IPS DF 4.7 (cell line): ENCODE data around the gene AP2B1.
"Not testable (repeated sequence)": the region's sequence is repeated elsewhere in the genome, so short reads cannot be mapped to it uniquely, and the experiment has no call there.

Experiments used
- DNase-seq: peaks from one replicate; pipeline ENCODE4 v3.0.0-alpha.2; 2013; ENCODE audit warnings: low spot score; ENCODE audit errors: extremely low read depth

Gene AP2B1

DNA sequence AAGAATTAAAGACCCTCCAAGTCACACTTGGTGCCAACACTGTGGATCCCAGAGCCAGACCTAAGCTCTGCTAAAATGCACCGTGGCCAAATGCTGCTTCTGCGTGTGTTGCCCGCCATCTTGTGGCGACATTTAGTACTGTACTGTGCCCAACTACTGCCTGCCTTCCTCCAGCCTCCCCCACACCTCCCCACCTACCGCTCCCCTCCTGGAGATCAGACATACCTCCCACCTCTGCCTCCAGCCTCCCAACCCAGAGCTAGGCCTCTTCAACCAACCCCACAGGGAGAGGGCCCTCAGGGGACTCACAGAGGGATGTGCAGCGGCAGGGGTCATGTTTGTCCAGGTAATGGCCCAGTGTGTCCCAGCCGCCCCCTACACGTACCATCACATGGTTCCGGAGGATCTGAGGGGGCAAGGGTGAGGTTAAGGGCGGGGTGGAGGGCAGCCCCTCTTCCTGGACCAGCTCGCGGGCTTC is 160.5 kb downstream of the AP2B1 start:
- DNase-seq, result no peak

DNA sequence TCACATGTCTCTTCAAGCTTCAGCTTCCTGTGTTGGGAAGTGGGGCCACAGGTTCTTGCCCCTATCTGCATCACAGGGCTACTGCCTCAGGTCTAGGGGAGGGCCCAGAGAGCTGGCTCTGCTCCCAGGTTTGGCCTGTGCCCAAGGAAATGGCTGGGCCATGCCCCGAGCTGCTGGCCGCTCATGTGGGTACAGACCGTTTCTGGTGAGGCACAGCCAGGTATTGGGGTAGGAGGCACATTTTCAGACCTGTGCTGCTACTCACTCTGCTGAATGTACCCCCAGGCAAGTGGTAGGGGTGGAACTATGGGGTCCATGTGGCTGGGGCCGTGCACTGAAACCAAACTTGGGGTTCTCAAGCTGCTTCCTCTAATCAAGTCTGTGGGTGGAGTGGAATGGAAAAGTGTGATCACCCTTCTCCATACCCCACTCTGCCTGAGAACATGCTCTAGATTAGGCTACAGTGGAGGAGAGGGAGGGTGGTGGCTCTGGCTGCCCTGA is 161.3 kb downstream of the AP2B1 start:
- no peak for DNase-seq

DNA sequence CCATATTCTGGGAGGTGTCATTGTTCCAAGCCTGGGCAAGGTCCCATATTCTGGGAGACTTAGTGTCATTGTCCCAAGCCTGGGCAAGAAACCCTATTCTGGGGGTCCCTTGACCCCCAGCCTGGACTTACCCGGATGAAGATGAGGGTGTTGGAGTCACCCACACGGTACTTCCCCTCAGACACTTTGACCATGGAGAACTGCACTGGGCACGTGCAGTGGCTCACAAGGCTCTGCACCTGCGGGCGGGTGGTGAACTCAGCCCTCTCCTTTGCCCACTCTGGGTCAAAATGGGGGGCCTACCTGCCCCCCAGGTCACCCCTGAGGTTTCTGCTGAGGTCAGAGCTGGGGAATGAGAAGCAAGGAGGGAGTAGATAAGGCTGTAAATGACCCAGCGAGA is 161.9 kb downstream of the AP2B1 start:
- no peak for DNase-seq

DNA sequence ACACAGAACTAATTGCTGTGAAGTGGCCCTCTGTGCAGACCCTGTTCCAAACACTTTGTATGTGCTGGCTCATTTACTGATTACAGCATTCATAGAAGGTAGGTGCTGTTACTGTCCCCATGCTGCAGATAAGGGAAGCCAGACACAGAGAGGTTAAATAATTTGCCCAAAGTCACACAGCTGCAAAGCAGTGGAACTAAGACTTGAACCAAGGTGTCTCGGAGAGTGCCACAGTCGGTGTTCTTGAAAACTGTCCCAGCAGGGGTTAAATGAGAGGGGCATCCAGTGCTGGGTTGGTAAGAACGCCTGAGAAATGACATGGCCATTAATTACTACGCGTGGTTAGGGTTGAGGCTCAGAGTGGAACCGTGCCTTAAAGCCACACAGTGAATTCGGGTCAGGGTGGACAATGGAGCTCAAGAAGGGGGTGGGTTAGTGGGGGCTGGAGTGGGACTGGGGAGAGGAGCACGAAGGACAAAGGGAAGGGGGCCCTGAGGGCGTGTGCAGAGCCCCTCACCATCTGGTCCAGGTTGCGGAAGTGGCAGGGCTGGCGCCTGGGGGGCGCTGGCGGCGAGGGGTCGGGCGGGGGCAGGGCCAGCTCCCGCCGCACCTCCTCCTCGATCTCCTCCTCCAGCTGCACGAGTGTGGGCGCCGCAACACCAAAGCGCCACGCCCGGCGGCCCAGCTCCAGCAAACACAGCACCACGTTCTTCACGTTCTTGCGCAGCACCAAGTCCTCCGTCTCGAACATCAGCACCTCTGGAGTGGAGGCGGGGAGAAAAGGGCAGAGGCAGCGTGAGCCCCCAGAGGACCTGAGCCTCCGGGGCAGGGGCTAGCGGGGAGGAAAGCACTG is 162.7 kb downstream of the AP2B1 start:
- no peak for DNase-seq

DNA sequence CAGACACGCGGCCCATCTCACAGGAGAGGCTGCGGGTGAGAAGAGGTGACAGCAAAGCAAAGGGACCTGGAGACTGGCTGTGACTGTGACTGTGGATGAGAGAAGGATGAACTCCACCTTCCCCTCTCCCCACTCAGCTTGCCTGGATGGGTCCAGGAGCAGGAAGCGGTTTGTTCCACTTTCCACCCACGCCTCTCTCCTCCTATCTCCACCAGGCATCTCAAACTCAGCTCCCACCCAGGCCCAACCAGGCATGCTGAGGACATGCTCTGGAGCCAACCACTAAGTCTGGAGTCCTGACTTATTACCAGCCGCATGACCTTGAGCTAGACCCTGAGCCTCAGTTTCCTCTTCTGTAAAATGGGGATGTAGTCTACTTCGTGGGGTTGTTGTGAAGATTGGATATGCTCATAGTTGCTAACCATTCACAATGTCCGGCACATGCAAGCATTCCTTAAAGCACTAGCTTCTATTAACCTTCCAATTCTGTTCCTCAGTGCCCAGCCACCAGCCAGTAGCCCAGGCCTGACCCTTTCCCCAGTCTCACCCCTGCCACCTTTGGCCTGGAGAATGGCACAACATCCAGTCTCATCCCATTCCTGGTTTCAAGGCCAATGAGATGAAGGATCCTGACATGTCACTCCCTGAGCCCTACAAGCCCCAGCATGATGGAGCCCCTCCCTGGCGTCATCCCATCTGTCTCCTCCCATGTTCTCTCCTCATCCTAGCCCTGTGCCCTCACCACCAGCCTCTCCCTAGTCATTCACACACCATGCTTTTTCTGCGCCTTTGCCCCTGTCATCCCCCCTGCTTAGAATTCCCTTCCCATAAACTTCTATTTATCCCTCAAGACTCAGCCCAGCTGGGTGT is 163.6 kb downstream of the AP2B1 start:
- no peak for DNase-seq

DNA sequence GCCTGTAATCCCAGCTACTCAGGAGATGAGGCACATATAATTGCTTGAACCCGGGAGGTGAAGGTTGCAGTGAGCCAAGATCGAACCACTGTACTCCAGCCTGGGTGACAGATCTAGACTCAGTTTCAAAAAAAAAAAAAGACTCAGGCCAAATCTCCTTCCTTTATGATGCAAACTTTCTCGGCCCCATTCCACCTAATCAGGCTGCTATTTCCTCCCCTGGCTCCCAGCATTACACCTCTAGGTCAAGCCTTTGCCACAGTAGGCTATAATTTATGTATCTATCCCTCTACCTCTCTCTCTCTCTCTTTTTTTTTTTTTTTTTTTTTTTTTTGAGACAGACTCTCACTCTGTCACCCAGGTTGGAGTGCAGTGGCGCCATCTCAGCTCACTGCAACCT is 164.4 kb downstream of the AP2B1 start:
- DNase-seq, result not testable (repeated sequence)

DNA sequence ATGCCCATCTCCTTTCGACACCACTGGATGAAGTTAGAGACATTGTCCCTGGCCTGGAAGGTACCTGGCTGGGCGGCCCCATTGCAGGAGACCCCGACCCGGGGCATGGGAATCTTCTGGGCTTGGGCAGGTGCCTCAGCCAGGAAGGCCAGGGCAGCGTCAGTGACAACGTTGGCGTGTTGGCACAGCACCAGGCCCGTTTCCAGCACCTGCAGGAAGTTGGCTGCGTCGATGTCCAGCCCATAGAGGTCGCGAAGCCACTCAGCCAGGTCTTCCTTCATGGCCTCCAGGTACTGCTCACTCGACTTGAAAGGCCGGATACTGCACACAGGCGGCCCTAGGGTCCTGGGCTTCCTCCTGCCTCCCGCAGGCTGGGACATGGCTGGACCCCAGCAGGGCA is 165.3 kb downstream of the AP2B1 start:
- no peak for DNase-seq

DNA sequence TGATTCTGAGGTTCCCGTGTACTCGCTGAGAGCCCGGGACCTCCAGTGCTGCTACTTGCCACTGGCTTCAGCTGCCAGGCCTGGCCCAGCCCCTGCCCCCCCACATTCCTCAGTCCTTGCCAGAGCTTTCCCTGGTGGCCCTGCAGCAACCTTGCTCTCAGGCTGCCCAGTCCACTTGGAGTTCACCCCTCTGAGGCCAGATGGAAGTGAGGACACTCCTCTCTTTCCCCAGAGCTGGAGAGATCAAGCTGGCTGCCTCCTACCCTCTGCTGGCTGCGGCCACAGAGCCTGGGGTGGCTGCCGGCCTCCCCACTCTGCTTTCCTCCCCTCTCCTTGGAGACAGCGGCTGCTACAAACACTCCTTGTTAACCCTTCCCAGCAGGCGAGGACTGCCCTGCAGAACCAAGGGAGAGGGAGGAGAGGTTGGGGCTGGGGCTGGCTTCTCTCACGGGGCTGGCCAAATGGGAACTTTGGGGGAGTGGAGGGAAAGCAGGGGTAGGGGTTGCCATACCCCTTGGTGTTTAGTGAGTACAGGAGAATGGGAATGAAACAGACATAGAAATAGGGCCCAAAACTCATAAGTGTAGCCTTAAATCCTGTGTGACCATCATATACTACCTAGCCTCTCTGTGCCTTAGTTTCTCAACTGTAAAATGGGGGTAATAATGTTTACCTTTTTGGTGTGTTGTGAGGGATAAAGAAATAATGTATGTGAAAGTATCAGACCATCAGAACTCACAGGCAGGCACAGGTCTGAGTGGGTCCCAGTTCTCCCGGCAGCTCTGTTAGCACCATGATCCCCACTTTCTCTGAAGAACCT is 166.0 kb downstream of the AP2B1 start, which contains the start of gene GAS2L2:
Gene GAS2L2, minus strand, starts transcription at position 295 of the 820 bp plus-strand sequence. CDS start 389 bp downstream, outside the sequence.
- no peak for DNase-seq

DNA sequence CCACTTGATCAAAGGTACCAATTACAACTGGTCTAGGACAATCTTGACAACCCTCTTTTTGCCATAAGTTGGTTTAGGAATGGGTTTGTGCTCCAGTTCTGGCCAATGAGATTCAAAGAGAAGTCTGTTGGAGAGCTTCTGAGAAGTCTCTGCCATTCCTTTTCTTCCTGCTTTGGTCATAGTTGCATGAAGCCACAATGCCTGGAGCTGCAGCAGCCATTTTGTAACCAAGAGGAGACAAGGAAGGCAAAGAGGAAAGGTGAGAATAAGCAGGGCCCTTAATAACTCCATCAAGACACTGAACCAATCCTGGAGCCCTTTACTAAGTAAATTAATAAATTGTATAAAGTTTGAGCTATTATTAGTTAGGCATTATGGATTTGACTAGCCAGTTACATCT is 170.1 kb downstream of the AP2B1 start:
- no peak for DNase-seq

DNA sequence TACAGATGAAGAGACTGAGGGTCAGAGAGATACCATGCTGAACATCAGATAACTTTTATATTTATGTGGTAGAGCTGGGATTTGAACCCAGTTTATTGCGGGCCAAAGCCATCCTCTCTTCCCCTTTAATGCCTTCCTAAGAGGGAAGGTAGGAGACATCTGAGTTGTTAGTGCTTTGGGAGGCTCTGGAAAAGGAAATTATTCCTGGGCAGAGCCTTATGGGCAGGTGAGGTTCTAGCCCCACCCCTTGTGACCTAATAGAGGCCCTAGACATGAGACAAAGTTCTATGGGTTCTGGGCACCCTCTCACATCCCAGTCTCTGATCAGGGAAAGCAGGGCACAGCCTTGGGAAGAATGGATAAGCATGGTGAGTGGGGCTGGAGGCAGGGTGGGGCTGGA is 173.5 kb downstream of the AP2B1 start, which contains the start of gene C17orf50:
Gene C17orf50, plus strand, starts transcription at position 301 of the 400 bp plus-strand sequence. Its CDS starts 55 bp downstream, at position 356.
- no peak for DNase-seq

DNA sequence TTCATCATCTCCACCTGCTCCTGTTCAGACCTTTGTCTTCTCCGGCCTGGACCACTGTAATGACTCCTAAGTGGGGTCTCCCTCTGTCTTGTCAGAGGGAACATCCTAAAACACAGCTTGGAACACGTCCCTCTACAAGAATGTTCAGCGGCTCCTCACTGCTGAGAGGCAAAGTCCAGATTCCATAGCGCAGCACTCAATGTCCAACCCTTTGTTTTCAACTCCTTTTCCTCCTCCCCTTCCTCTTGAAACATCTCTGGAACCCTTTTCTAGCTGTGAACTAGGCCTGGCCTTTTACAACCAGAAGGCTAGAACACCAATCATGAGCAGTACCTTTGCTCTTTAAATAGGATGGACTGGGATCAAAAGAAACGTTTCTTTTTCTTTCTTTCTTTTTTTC is 174.5 kb downstream of the AP2B1 start:
- DNase-seq, result no peak

DNA sequence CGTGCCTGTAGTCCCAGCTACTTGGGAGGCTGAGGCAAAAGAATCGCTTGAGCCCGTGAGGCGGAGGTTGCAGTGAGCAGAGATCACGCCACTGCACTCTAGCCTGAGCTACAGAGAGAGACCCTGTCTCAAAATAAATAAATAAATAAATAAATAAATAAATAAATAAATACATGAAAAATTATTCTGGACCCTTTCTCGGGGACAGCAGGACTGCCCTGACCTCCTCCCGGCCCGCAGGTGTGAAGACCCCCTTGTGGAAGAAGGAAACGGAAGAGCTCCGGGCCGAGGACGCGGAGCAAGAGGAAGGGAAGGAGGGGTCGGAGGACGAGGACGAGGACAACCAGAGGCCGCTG is 176.6 kb downstream of the AP2B1 start:
- DNase-seq, result no peak

DNA sequence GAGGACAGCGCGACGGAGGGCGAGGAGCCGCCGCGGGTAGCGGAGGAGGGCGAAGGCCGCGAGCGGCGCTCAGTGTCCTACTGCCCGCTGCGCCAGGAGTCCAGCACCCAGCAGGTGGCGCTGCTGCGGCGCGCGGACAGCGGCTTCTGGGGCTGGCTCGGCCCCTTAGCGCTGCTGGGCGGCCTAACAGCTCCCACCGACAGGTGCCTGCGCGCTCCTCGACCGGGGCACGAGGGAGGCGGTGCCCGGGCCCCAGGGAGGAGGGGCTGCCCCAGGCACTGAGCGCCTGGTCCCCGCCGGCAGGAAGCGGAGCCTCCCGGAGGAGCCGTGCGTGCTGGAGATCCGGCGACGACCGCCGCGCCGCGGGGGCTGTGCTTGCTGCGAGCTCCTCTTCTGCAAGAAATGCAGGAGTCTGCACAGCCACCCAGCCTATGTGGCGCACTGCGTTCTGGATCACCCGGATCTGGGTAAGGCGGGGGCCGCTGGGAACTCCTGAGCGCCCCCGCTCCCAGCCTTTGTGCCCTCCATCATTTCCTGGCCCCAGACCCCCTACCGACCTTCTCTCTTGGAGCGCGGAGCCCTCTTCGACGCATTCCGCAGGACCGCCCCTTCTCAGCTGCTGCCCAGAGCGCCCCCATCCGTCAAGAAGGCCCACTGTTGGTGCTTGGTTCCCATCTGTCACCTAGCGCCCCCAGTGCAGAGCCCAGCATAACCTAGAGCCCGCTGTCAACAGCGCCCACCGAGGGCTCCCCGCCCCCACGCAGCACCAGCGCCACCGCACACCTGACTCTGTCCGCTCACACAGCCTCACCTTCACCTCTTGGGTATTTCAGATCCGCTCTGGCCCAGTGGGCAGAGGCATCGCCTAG is 177.2 kb downstream of the AP2B1 start:
- no peak for DNase-seq

DNA sequence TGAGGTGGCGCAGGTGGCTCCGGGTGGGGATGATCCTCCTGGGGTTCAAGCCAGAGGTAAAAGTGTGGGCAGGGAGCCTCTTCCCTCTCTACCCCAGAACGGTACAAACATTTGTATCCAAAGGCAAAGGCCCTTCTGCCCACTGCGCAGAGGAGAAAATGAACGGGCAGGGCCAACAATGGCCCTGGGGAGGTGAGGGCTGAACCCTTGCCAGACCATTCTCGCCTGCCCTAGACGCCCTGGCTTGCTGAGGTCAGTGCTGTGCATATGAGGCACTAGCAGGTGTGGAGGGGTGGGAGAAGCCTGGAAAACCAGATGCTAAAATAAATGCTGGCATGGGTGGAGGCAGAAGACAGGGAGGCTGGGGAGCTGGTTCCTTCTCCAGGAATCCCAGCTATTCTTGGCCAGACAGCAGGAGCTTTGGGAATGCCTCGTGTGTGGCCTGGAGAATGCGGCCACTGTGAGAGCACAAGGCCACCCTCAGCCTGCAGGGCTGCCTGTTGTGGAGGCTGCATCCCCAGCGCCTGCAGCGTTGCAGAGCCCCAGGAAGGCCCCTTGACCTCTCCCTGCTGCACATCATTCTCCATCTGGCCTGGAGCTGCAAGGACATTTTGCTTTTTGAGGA is 178.1 kb downstream of the AP2B1 start:
- DNase-seq, result no peak

DNA sequence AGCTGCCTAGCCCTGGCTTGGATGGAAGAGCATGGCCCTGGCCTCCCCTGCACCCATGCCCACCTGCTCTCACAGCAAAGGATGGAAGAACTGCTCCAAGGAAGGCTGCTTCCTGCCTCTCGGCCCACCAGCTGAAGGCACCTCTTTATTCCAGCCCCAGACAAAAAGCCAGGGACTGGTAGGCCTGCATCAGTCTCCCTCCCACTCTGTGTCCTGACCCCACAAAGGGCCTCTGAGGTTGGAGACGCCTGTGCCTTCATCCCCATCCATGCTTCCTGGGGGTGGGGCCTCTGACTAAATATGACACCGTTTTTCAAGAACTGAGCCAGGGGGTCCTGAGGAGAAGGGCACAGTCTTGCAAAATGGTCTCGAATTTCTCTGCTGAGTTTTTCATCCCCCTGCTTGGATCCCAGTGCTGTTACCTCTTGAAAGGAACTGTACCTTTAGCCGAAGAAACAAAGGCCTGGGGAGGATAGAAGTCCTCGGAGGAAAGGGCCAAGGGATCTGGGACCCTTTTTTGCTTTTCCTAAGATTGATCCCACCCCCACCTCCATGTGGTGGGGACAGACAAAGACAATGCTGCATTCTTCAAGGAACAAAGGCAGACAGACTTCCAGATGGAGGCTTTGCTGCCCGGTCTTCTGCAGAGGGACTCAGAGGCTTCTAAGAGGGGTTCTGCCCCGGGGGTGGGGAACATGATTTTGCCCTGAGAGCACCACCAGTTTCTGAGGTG is 178.8 kb downstream of the AP2B1 start:
- DNase-seq, result no peak

DNA sequence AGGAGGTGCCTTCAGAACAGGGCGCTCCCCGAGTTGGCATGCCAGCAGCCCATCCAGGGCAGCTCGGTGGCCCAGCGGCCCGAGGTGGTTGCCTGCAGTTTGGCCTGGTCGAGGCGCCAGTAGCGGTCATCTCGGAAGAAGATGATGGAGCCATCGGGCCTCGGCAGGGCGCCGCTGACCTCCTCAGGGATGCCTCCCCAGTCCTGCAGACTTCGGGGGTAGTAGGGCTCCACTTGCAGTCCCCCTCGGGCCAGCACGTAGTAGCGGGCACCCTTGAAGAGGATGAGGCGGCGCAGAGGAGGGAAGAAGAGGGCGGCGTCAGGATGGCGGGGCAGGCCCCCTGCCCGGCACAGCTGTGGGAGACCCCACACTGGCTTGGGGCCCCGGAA is 179.4 kb downstream of the AP2B1 start:
- DNase-seq, result no peak

DNA sequence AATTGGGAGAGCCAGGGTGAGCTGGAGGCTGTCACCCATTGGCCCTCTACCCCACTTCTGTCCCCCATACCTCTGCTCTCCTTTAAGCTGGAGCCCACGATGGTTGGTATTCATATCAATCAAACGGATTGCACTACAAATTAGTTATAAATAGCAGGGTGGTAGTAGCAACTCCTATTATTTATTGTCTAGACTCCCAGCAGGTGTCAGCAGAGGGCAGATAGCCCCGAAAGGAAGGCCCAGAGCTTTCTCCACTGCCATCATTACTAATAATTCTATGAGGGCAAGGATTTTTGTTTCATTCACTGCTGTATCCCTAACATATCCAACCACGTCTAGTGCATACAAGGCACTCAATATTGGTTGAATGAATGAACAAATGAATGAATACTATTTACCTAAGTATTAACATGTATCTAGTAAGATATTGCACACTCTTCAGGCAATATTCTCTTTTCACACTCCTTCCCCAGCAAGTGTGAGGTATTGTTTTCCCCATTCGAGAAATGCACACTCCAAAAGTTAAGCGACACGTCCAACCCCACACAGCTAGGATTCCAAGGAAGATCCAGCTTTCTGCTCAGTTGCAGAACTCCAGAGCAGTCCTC is 179.9 kb downstream of the AP2B1 start:
- no peak for DNase-seq

DNA sequence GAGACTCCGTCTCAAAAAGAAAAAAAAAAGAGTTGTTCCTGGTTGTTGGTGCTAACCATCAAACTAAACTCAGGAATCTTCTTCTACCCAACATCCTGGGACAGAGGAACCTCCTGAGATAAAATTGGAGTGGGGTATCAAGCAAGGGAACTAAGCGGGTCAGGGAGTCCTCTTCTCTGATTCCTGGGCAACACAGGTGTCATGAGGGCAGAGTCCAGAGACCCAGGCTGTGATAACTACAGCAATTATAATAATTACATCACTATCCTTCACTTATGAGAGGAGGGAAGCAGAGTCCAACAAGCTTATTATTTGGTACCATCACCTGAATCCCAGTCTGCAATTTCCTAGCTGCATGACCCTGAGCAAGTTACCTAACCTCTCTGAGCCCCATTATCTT is 181.7 kb downstream of the AP2B1 start:
- DNase-seq, result no peak
